ENCODE data around the gene LENG9.
"Not testable (repeated sequence)": the region's sequence is repeated elsewhere in the genome, so short reads cannot be mapped to it uniquely, and the experiment has no call there.

The LENG9 gene

GRCh38 chr19:54448774-54449700 lies 14.5 kb downstream of the LENG9 start, which contains the start of gene LENG8:
TSS of gene LENG8 (plus strand) at chr19:54449199. CDS start at chr19:54451345, 2,146 bp downstream.
- Histone ChIP-seq H3K27me3 (ENCODE audit: insufficient read depth, low read depth, severe bottlenecking) (no peaks in the 10 kb centered on the region), H3K36me3 (peaks cover 55% of the 10 kb centered on the region), H3K4me3 (ENCODE audit: low read depth, low read length) (peak within 1 kb of the TSS; percentile 68), H3K9me3 (ENCODE audit: severe bottlenecking) (no peaks in the 10 kb centered on the region), H3K27ac (peak within 1 kb of the TSS; percentile 98)
- peak; percentile 96 for DNase-seq
- TF ChIP-seq CTCF (IDR thresholded peaks at IDR 0.05; ENCODE audit: low read depth, low read length): no peak

- Histone ChIP-seq H3K27ac (peak overlapping the region; percentile 98), H3K27me3 (ENCODE audit: insufficient read depth, low read depth, severe bottlenecking) (no peaks in the 10 kb centered on the region), H3K9me3 (ENCODE audit: severe bottlenecking) (no peaks in the 10 kb centered on the region), H3K4me3 (ENCODE audit: low read depth, low read length) (peak overlapping the region; percentile 68), H3K36me3 (peaks cover 52% of the 10 kb centered on the region)
- peak; percentile 47 for DNase-seq
- TF ChIP-seq CTCF (IDR thresholded peaks at IDR 0.05; ENCODE audit: low read depth, low read length): no peak
Measured at GRCh38 chr19:54448040-54448773, 15.4 kb downstream of the LENG9 start.

- H3K4me3 ChIP-seq (ENCODE audit: low read depth, low read length); DNase-seq; H3K27ac ChIP-seq; H3K9me3 ChIP-seq (ENCODE audit: severe bottlenecking); H3K27me3 ChIP-seq (ENCODE audit: insufficient read depth, low read depth, severe bottlenecking): not testable (repeated sequence)
- H3K36me3 ChIP-seq: peaks cover 34% of the 10 kb centered on the region
Measured at GRCh38 chr19:54446349-54446748, 17.2 kb downstream of the LENG9 start.

GRCh38 chr19:54444737-54445136 lies 18.8 kb downstream of the LENG9 start:
- DNase-seq: no peak
- no peak for TF ChIP-seq CTCF (IDR thresholded peaks at IDR 0.05; ENCODE audit: low read depth, low read length)
- Histone ChIP-seq H3K27ac (no peak overlapping the region), H3K27me3 (ENCODE audit: insufficient read depth, low read depth, severe bottlenecking) (no peaks in the 10 kb centered on the region), H3K9me3 (ENCODE audit: severe bottlenecking) (no peaks in the 10 kb centered on the region), H3K36me3 (peaks cover 22% of the 10 kb centered on the region), H3K4me3 (ENCODE audit: low read depth, low read length) (no peak overlapping the region)

GRCh38 chr19:54440641-54441040 lies 22.9 kb downstream of the LENG9 start:
- Histone ChIP-seq H3K27ac (no peak overlapping the region), H3K4me3 (ENCODE audit: low read depth, low read length) (no peak overlapping the region), H3K36me3 (peaks cover 11% of the 10 kb centered on the region), H3K27me3 (ENCODE audit: insufficient read depth, low read depth, severe bottlenecking) (no peaks in the 10 kb centered on the region), H3K9me3 (ENCODE audit: severe bottlenecking) (no peaks in the 10 kb centered on the region)
- DNase-seq: no peak
- no peak for TF ChIP-seq CTCF (IDR thresholded peaks at IDR 0.05; ENCODE audit: low read depth, low read length)

Data from WERI-Rb-1 (cell line).